ENCODE measurements around the gene CD2BP2.

DNA sequence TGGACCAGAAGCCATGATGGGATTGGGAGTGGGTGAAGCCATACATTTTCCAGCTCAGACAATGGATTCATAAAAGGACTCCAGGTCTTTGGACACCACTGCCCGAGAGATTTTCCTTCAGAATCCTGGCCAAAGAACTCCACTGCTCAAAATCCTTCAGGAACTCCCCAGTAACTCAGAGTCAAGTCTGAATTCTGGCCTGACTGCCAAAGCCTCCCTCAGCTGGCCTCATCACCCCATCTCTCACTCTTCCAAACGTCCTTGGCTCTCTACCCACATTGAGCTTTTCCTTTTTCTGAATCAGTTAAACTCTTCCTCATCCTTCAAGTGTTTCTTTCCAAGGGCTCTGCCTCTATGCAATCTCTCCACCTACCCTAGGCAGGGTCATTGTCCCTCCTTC, 28.4 kb upstream of the CD2BP2 start:
- no peak for TF ChIP-seq EZH2 (IDR thresholded peaks at IDR 0.05; ENCODE audit: low read length)
- TF ChIP-seq, protein P1, sequence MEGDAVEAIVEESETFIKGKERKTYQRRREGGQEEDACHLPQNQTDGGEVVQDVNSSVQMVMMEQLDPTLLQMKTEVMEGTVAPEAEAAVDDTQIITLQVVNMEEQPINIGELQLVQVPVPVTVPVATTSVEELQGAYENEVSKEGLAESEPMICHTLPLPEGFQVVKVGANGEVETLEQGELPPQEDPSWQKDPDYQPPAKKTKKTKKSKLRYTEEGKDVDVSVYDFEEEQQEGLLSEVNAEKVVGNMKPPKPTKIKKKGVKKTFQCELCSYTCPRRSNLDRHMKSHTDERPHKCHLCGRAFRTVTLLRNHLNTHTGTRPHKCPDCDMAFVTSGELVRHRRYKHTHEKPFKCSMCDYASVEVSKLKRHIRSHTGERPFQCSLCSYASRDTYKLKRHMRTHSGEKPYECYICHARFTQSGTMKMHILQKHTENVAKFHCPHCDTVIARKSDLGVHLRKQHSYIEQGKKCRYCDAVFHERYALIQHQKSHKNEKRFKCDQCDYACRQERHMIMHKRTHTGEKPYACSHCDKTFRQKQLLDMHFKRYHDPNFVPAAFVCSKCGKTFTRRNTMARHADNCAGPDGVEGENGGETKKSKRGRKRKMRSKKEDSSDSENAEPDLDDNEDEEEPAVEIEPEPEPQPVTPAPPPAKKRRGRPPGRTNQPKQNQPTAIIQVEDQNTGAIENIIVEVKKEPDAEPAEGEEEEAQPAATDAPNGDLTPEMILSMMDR (optimal IDR thresholded peaks at IDR 0.05 in 1 of 3, IDR thresholded peaks at IDR 0.05 in 1 of 3, conservative IDR thresholded peaks at IDR 0.05 in 1 of 3; ENCODE audit: extremely low read depth in 1 of 3, insufficient read depth in 2 of 3, low read length in 3 of 3): no peak

Data from keratinocyte (primary cell).